ENCODE measurements around the gene AFDN.

DNA sequence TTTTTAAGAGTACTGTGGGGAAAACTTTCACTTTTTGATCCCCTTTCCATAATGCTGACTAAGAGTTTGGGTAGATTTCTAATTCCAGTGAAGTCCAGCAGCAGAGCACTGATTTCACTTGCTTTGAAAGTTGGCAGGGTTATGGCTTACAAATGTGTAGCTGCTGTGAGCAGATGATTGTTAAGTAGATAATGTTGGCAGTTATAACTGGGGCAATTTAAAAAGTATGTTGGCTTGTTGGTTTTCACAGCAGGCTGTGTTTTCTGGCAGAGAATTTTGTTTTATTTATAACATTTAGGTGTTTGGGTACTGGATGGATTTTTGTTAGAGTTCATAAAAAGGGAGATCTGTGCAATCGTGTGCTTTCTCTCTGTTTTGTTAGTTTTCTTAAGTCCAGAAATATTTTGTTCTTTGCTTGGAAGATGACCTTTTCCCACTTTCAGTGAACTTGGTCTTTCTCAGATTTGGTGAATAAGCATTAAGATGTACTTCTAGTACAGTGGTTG lies 31.4 kb downstream of the AFDN start:
- TF ChIP-seq, protein P1, sequence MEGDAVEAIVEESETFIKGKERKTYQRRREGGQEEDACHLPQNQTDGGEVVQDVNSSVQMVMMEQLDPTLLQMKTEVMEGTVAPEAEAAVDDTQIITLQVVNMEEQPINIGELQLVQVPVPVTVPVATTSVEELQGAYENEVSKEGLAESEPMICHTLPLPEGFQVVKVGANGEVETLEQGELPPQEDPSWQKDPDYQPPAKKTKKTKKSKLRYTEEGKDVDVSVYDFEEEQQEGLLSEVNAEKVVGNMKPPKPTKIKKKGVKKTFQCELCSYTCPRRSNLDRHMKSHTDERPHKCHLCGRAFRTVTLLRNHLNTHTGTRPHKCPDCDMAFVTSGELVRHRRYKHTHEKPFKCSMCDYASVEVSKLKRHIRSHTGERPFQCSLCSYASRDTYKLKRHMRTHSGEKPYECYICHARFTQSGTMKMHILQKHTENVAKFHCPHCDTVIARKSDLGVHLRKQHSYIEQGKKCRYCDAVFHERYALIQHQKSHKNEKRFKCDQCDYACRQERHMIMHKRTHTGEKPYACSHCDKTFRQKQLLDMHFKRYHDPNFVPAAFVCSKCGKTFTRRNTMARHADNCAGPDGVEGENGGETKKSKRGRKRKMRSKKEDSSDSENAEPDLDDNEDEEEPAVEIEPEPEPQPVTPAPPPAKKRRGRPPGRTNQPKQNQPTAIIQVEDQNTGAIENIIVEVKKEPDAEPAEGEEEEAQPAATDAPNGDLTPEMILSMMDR (conservative IDR thresholded peaks at IDR 0.05 in 1 of 2, IDR thresholded peaks at IDR 0.05 in 1 of 2; ENCODE audit: low read depth in 1 of 2, low read length in 2 of 2): no peak
- no peak for TF ChIP-seq EZH2 (IDR thresholded peaks at IDR 0.05; ENCODE audit: low read length, missing control alignments)
